RWPE2 (cell line): Measurements from ENCODE around the gene UCHL1.
"Not testable (repeated sequence)": the region's sequence is repeated elsewhere in the genome, so short reads cannot be mapped to it uniquely, and the experiment has no call there.

Experiments used
- ATAC-seq: fragments of 200-7000 bp; cut with Tn5 transposase; 3 replicates; pipeline ENCODE4 v1.9.1; 2021; ENCODE audit warnings: low read depth
- DNase-seq: peaks from one replicate; pipeline ENCODE4 v3.0.0-alpha.2; 2020; ENCODE audit warnings: low spot score
- H3K27ac ChIP-seq: fragments of 450-650 bp; 2 replicates; pipeline ENCODE4 v1.5.1; 2017; ENCODE audit warnings: mild to moderate bottlenecking; ENCODE audit not compliant: poor library complexity, severe bottlenecking
- H3K27me3 ChIP-seq: fragments of 250-450 bp; sonication (Bioruptor Pico); 2 replicates; pipeline ENCODE4 v1.5.1; 2021; ENCODE audit warnings: mild to moderate bottlenecking, moderate library complexity; ENCODE audit not compliant: insufficient read depth, poor library complexity, severe bottlenecking
- H3K36me3 ChIP-seq: fragments of 250-450 bp; sonication (Bioruptor Pico); 2 replicates; pipeline ENCODE4 v1.5.1; 2020; ENCODE audit warnings: low read depth, mild to moderate bottlenecking, moderate library complexity
- H3K4me1 ChIP-seq: fragments of 250-450 bp; sonication (Bioruptor Pico); 2 replicates; pipeline ENCODE4 v1.5.1; 2021; ENCODE audit warnings: mild to moderate bottlenecking, moderate library complexity; ENCODE audit not compliant: insufficient read depth, poor library complexity, severe bottlenecking
- H3K4me3 ChIP-seq: fragments of 250-450 bp; sonication (Bioruptor Pico); 2 replicates; pipeline ENCODE4 v1.5.1; 2021; ENCODE audit warnings: mild to moderate bottlenecking, moderate library complexity; ENCODE audit not compliant: severe bottlenecking
- H3K9me3 ChIP-seq: fragments of 250-450 bp; sonication (Bioruptor Pico); 2 replicates; pipeline ENCODE4 v1.5.1; 2021; ENCODE audit warnings: mild to moderate bottlenecking, moderate library complexity; ENCODE audit not compliant: severe bottlenecking
- CTCF ChIP-seq: fragments of 450-650 bp; IDR thresholded peaks from one replicate; pipeline ENCODE4 v1.5.1; 2017; ENCODE audit warnings: mild to moderate bottlenecking, moderate library complexity; ENCODE audit not compliant: poor library complexity, severe bottlenecking

UCHL1 gene

GRCh38 chr4:41264212-41264611 lies 7.5 kb downstream of the UCHL1 start:
- no peak for DNase-seq
- H3K4me1 ChIP-seq = no peaks in the 10 kb centered on the region
- H3K9me3 ChIP-seq = no peaks in the 10 kb centered on the region
- no peak for TF ChIP-seq CTCF
- no peaks in the 10 kb centered on the region for H3K27me3 ChIP-seq
- no peak overlapping the region for H3K27ac ChIP-seq
- H3K4me3 ChIP-seq = no peak overlapping the region
- H3K36me3 ChIP-seq = no peaks in the 10 kb centered on the region
- no peak for ATAC-seq

GRCh38 chr4:41267997-41268396 lies 11.3 kb downstream of the UCHL1 start:
- DNase-seq = no peak
- TF ChIP-seq CTCF = no peak
- Histone ChIP-seq H3K27ac (no peak overlapping the region), H3K36me3 (no peaks in the 10 kb centered on the region), H3K4me1 (no peaks in the 10 kb centered on the region), H3K9me3 (no peaks in the 10 kb centered on the region), H3K27me3 (no peaks in the 10 kb centered on the region), H3K4me3 (no peak overlapping the region)
- ATAC-seq = no peak

GRCh38 chr4:41268721-41269517 lies 12.2 kb downstream of the UCHL1 start:
- H3K9me3 ChIP-seq = no peaks in the 10 kb centered on the region
- H3K36me3 ChIP-seq = no peaks in the 10 kb centered on the region
- H3K27me3 ChIP-seq = no peaks in the 10 kb centered on the region
- ATAC-seq (no peak), DNase-seq (no peak)
- no peak overlapping the region for H3K27ac ChIP-seq
- no peak for TF ChIP-seq CTCF
- no peaks in the 10 kb centered on the region for H3K4me1 ChIP-seq
- no peak overlapping the region for H3K4me3 ChIP-seq

- no peaks in the 10 kb centered on the region for H3K36me3 ChIP-seq
- H3K27ac ChIP-seq = no peak overlapping the region
Measured at GRCh38 chr4:41269682-41270081, 13.0 kb downstream of the UCHL1 start.

GRCh38 chr4:41275931-41276330 lies 19.2 kb downstream of the UCHL1 start:
- not testable (repeated sequence) for H3K9me3 ChIP-seq, H3K4me3 ChIP-seq, DNase-seq, H3K27me3 ChIP-seq, H3K4me1 ChIP-seq, H3K27ac ChIP-seq, H3K36me3 ChIP-seq, ATAC-seq

More at GRCh38 chr4:41269682-41270081, 13.0 kb downstream of the UCHL1 start:
- H3K4me1 ChIP-seq = no peaks in the 10 kb centered on the region
- ATAC-seq = no peak
- DNase-seq = no peak
- no peaks in the 10 kb centered on the region for H3K27me3 ChIP-seq
- H3K9me3 ChIP-seq = no peaks in the 10 kb centered on the region
- no peak overlapping the region for H3K4me3 ChIP-seq
- no peak for TF ChIP-seq CTCF
